Endodermal cell (in vitro differentiated cells): ENCODE measurements around the gene ASPHD1. TPM values are rescaled to one million over a fixed set of nuclear protein-coding genes. Genes with fewer than 3 reads are reported as not detected.
A peak's percentile ranks its signal among the peaks of the same experiment; 100 is the strongest.

ENCODE experiments used
- DNase-seq: peaks from one replicate; pipeline ENCODE4 v3.0.0-alpha.2; 2017
- H3K27ac ChIP-seq: 2 replicates; pipeline ENCODE4 v1.5.1; 2013; ENCODE audit warnings: mild to moderate bottlenecking, low read depth, low read length, moderate library complexity
- H3K27me3 ChIP-seq: 2 replicates; pipeline ENCODE4 v1.6.1; 2013; ENCODE audit warnings: mild to moderate bottlenecking, low read length, moderate library complexity; ENCODE audit not compliant: insufficient read depth, control insufficient read depth, poor library complexity, severe bottlenecking
- H3K36me3 ChIP-seq: 2 replicates; pipeline ENCODE4 v1.7.0; 2013; ENCODE audit warnings: mild to moderate bottlenecking, low read length, moderate library complexity; ENCODE audit not compliant: control insufficient read depth, insufficient read depth
- H3K4me1 ChIP-seq: one replicate; pipeline ENCODE4 v1.7.0; 2013; ENCODE audit warnings: low read length; ENCODE audit not compliant: control insufficient read depth, insufficient read depth
- H3K4me3 ChIP-seq: 2 replicates; pipeline ENCODE4 v1.5.1; 2013; ENCODE audit warnings: mild to moderate bottlenecking, low read length, moderate library complexity
- H3K9ac ChIP-seq: 2 replicates; pipeline ENCODE4 v1.6.1; 2013; ENCODE audit warnings: mild to moderate bottlenecking, low read length, moderate library complexity; ENCODE audit not compliant: poor library complexity, severe bottlenecking; ENCODE audit errors: extremely low read depth
- H3K9me3 ChIP-seq: 2 replicates; pipeline ENCODE4 v1.6.1; 2013; ENCODE audit warnings: mild to moderate bottlenecking, low read length, moderate library complexity; ENCODE audit not compliant: control insufficient read depth
- H3K27ac Mint-ChIP-seq: 2 replicates; pipeline ENCODE4 v1.8.0; 2020; ENCODE audit warnings: mixed read lengths
- H3K27me3 Mint-ChIP-seq: 2 replicates; pipeline ENCODE4 v1.8.0; 2021; ENCODE audit warnings: mild to moderate bottlenecking, mixed read lengths; ENCODE audit not compliant: insufficient read depth
- H3K36me3 Mint-ChIP-seq: 2 replicates; pipeline ENCODE4 v1.8.0; 2020; ENCODE audit warnings: low read depth, mixed read lengths
- H3K4me1 Mint-ChIP-seq: 2 replicates; pipeline ENCODE4 v1.8.0; 2020; ENCODE audit warnings: mixed read lengths
- H3K4me3 Mint-ChIP-seq: 2 replicates; pipeline ENCODE4 v1.8.0; 2020; ENCODE audit warnings: mild to moderate bottlenecking, moderate library complexity, mixed read lengths
- H3K9me3 Mint-ChIP-seq: 2 replicates; pipeline ENCODE4 v1.8.0; 2020; ENCODE audit warnings: mild to moderate bottlenecking, mixed read lengths
- WGBS, 2 experiments: methylation state at CpG; one replicate each; pipeline versions ENCODE4 v1.1.5 to v1.1.7; 2013; ENCODE audit warnings: missing lambda C conversion rate in 2 of 2, mixed read lengths in 1 of 2; ENCODE audit not compliant: insufficient coverage in 1 of 2, insufficient read length in 1 of 2; 5-methylcytosine and 5-hydroxymethylcytosine counted together
- total RNA-seq, 2 donors: library from RNA; stranded (reverse); fragmentation: NEBNext Ultra II Directional in 1 of 2; extraction: Animal tissue kit (Norgen Biotek cat#: 25700) in 1 of 2; gene quantifications; 2 replicates in 1 of 2; 3 replicates in 1 of 2; pipeline ENCODE4 v1.2.1, GENCODE V29; 2021
- TF ChIP-seq, protein P1 (sequence below): fragments of 200-600 bp; sonication (generic); conservative IDR thresholded peaks from 2 replicates; pipeline ENCODE4 v1.5.0; 2021; ENCODE audit warnings: antibody characterized with exemption, mild to moderate bottlenecking

The ASPHD1 gene
- total RNA-seq, 2 donors from 2014 or later = 6.1 to 8.7 TPM

- H3K9me3 Mint-ChIP-seq = peaks cover 1% of the 10 kb centered on the region
- no peak overlapping the region for H3K27ac Mint-ChIP-seq
- H3K27me3 Mint-ChIP-seq = no peaks in the 10 kb centered on the region
- no peaks in the 10 kb centered on the region for H3K36me3 Mint-ChIP-seq
- DNase-seq = no peak
- no peaks in the 10 kb centered on the region for H3K27me3 ChIP-seq
- H3K4me3 ChIP-seq = no peak overlapping the region
- H3K9me3 ChIP-seq = no peaks in the 10 kb centered on the region
- 86 to 91% methylated on average over 3 to 4 of the region's 4 CpGs for WGBS, 2 experiments
- H3K36me3 ChIP-seq = no peaks in the 10 kb centered on the region
- TF ChIP-seq, protein P1, sequence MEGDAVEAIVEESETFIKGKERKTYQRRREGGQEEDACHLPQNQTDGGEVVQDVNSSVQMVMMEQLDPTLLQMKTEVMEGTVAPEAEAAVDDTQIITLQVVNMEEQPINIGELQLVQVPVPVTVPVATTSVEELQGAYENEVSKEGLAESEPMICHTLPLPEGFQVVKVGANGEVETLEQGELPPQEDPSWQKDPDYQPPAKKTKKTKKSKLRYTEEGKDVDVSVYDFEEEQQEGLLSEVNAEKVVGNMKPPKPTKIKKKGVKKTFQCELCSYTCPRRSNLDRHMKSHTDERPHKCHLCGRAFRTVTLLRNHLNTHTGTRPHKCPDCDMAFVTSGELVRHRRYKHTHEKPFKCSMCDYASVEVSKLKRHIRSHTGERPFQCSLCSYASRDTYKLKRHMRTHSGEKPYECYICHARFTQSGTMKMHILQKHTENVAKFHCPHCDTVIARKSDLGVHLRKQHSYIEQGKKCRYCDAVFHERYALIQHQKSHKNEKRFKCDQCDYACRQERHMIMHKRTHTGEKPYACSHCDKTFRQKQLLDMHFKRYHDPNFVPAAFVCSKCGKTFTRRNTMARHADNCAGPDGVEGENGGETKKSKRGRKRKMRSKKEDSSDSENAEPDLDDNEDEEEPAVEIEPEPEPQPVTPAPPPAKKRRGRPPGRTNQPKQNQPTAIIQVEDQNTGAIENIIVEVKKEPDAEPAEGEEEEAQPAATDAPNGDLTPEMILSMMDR = no peak
- H3K9ac ChIP-seq = no peak overlapping the region
- H3K4me3 Mint-ChIP-seq = no peak overlapping the region
- H3K27ac ChIP-seq = no peak overlapping the region
- peaks cover 7% of the 10 kb centered on the region for H3K4me1 ChIP-seq
- peaks cover 7% of the 10 kb centered on the region for H3K4me1 Mint-ChIP-seq
These were observed 50.6 kb downstream of the ASPHD1 start for GRCh38 chr16:29950806-29951461.

- Mint-ChIP-seq H3K4me1 (peaks cover 7% of the 10 kb centered on the region), H3K27ac (no peak overlapping the region), H3K9me3 (peaks cover 1% of the 10 kb centered on the region), H3K27me3 (no peaks in the 10 kb centered on the region), H3K4me3 (no peak overlapping the region), H3K36me3 (no peaks in the 10 kb centered on the region)
- Histone ChIP-seq H3K9ac (no peak overlapping the region), H3K9me3 (no peaks in the 10 kb centered on the region), H3K4me1 (peaks cover 7% of the 10 kb centered on the region), H3K27me3 (no peaks in the 10 kb centered on the region), H3K36me3 (no peaks in the 10 kb centered on the region), H3K4me3 (no peak overlapping the region), H3K27ac (no peak overlapping the region)
- TF ChIP-seq, protein P1 = peak; percentile 62
- peak; percentile 77 for DNase-seq
- WGBS, 2 experiments = 87 to 88% methylated on average over 8 of the region's 8 CpGs
These were observed 51.5 kb downstream of the ASPHD1 start for GRCh38 chr16:29951625-29952365.

Other genes starting within 250 kb of the ASPHD1 start
- under 1 TPM in 1 of 2 donors, not detected in 1; 0.86 TPM for gene SPN, start 237.2 kb upstream of the ASPHD1 start, total RNA-seq
- 100 to 1,000 TPM in 1 of 2 donors, 10 to 100 TPM in 1; 92.3 to 109 TPM for gene QPRT, start 221.3 kb upstream of the ASPHD1 start, total RNA-seq
- not detected for gene C16orf54, start 154.5 kb upstream of the ASPHD1 start, total RNA-seq
- gene ZG16, start 122.2 kb upstream of the ASPHD1 start, total RNA-seq = not detected
- gene KIF22, start 109.7 kb upstream of the ASPHD1 start, total RNA-seq = 100 to 1,000 TPM in 1 of 2 donors, 10 to 100 TPM in 1; 94.7 to 130 TPM
- 100 to 1,000 TPM; 320 to 325 TPM for gene MAZ, start 94.0 kb upstream of the ASPHD1 start, total RNA-seq
- gene PRRT2, start 88.3 kb upstream of the ASPHD1 start, total RNA-seq = 10 to 100 TPM in 1 of 2 donors, 1 to 10 TPM in 1; 8.2 to 15.7 TPM
- gene PAGR1, start 84.3 kb upstream of the ASPHD1 start, total RNA-seq = 10 to 100 TPM; 43.0 to 65.7 TPM
- 1 to 10 TPM; 3.0 to 8.0 TPM for gene MVP, start 80.0 kb upstream of the ASPHD1 start, total RNA-seq
- 10 to 100 TPM; 63.4 to 68.4 TPM for gene CDIPT, start 37.3 kb upstream of the ASPHD1 start, total RNA-seq
- gene SEZ6L2, start 938 bp upstream of the ASPHD1 start, total RNA-seq = 10 to 100 TPM; 44.0 to 52.1 TPM
- 10 to 100 TPM; 21.5 to 27.5 TPM for gene KCTD13, start 25.7 kb downstream of the ASPHD1 start, total RNA-seq
- 100 to 1,000 TPM; 122 to 136 TPM for gene TMEM219, start 61.6 kb downstream of the ASPHD1 start, total RNA-seq
- 10 to 100 TPM; 44.6 to 50.2 TPM for gene TAOK2, start 73.4 kb downstream of the ASPHD1 start, total RNA-seq
- gene HIRIP3, start 95.1 kb downstream of the ASPHD1 start, total RNA-seq = 10 to 100 TPM in 1 of 2 donors, 1 to 10 TPM in 1; 9.4 to 13.9 TPM
- 10 to 100 TPM; 77.4 to 80.1 TPM for gene INO80E, start 95.8 kb downstream of the ASPHD1 start, total RNA-seq
- 1 to 10 TPM; 6.2 to 9.9 TPM for gene DOC2A, start 110.5 kb downstream of the ASPHD1 start, total RNA-seq
- not detected for gene C16orf92, start 122.7 kb downstream of the ASPHD1 start, total RNA-seq
- gene TLCD3B, start 130.8 kb downstream of the ASPHD1 start, total RNA-seq = 1 to 10 TPM; 3.3 to 3.5 TPM
- gene ALDOA, start 165.3 kb downstream of the ASPHD1 start, total RNA-seq = 100 to 1,000 TPM; 645 to 652 TPM
- gene PPP4C, start 175.5 kb downstream of the ASPHD1 start, total RNA-seq = 100 to 1,000 TPM; 150 to 151 TPM
- gene TBX6, start 191.4 kb downstream of the ASPHD1 start, total RNA-seq = 1 to 10 TPM; 3.0 to 6.3 TPM
- 10 to 100 TPM; 42.0 to 57.2 TPM for gene YPEL3, start 195.7 kb downstream of the ASPHD1 start, total RNA-seq
- gene GDPD3, start 213.0 kb downstream of the ASPHD1 start, total RNA-seq = 1 to 10 TPM; 2.7 to 6.5 TPM
- 10 to 100 TPM; 53.8 to 62.0 TPM for gene MAPK3, start 222.7 kb downstream of the ASPHD1 start, total RNA-seq